HG03196 (cell line): Measurements from ENCODE around the gene CACNA2D1.

Source experiments
- ATAC-seq: cut with Tn5 transposase; IDR thresholded peaks from one replicate; pipeline ENCODE4 v1.9.1; 2021; ENCODE audit not compliant: unreplicated experiment

Gene CACNA2D1

DNA sequence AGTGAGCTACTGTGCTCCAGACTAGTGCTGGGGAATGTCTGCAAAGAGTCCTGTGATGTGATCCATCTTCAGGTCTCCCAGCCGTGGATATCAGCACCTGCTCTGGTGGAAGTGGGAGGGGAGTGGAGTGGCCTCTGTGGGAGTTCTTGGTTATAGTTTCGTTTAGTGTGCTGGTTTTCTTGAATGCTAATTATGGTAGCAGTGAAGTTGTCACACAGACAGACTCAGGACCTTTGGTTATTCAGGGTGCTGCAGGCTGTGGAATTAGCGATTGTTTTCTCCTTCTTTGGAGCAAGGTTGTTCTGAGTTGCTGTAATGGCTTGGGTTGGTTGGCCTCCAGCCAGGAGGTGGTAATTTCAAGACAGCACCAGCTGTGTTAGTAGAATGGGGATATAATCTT is 541.0 kb downstream of the CACNA2D1 start:
- no peak for ATAC-seq
